ENCODE results near the gene SERPINE2.

- TF ChIP-seq CTCF (conservative IDR thresholded peaks at IDR 0.05; ENCODE audit: low read depth, low read length) (no peak), EZH2 (IDR thresholded peaks at IDR 0.05; ENCODE audit: borderline replicate concordance, low read depth, low read length, poor library complexity, severe bottlenecking) (no peak)
Observed at GRCh38 chr2:223947711-223948205, 91.3 kb downstream of the SERPINE2 start.

All from A673 (cell line).